ENCODE measurements around the gene GRM4.

Gene GRM4

DNA sequence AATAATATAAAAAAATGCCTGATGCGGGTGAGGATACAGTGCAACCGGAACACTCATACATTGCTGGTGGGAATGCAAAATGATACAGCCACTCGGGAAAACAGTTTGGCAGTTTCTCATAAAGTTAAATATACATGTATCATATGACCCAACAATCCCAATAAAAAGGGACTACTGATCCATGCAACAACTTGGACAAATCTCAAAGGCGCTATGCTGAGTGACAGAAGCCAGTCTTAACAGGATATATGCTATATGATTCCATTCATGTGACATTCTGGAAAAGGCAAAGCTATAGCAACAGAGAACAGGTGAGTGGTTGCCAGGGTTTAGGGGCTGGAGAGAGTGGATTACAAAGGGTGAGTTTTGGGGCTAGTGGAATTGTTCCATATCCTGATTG lies 171.9 kb downstream of the GRM4 start:
- TF ChIP-seq MYC (IDR thresholded peaks at IDR 0.05; ENCODE audit: low read depth, low read length): no peak
- TF ChIP-seq, protein P1, sequence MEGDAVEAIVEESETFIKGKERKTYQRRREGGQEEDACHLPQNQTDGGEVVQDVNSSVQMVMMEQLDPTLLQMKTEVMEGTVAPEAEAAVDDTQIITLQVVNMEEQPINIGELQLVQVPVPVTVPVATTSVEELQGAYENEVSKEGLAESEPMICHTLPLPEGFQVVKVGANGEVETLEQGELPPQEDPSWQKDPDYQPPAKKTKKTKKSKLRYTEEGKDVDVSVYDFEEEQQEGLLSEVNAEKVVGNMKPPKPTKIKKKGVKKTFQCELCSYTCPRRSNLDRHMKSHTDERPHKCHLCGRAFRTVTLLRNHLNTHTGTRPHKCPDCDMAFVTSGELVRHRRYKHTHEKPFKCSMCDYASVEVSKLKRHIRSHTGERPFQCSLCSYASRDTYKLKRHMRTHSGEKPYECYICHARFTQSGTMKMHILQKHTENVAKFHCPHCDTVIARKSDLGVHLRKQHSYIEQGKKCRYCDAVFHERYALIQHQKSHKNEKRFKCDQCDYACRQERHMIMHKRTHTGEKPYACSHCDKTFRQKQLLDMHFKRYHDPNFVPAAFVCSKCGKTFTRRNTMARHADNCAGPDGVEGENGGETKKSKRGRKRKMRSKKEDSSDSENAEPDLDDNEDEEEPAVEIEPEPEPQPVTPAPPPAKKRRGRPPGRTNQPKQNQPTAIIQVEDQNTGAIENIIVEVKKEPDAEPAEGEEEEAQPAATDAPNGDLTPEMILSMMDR (IDR thresholded peaks at IDR 0.05; ENCODE audit: low read depth, low read length): no peak
- no peak for TF ChIP-seq POLR2A (IDR thresholded peaks at IDR 0.05; ENCODE audit: extremely low read depth, insufficient read length)
- TF ChIP-seq, protein P2, sequence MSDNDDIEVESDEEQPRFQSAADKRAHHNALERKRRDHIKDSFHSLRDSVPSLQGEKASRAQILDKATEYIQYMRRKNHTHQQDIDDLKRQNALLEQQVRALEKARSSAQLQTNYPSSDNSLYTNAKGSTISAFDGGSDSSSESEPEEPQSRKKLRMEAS (IDR thresholded peaks at IDR 0.05; ENCODE audit: low read depth, low read length): no peak
- H3K4me3 ChIP-seq (ENCODE audit: low read depth, low read length): no peak overlapping the region
- no peak for DNase-seq (ENCODE audit: low read depth)

DNA sequence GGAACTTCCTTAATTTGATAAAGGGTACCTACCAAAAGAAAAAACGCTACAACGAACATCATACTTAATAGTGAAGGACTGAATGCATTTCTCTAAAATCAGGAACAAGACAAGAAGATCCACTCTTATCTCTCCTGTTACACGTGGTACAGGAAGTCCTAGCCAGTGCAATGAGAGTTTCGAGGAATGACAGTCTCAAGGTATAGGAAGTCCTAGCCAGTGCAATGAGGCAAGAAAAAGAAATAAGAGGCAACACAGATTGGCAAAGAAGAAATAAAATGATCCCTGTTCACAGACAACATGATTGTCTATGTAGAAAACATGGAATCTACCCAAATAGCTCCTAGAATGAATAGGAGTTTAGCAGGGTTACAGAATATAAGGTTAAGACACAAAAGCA lies 174.3 kb downstream of the GRM4 start:
- DNase-seq (ENCODE audit: low read depth): no peak
- TF ChIP-seq POLR2A (IDR thresholded peaks at IDR 0.05; ENCODE audit: extremely low read depth, insufficient read length): no peak
- TF ChIP-seq, protein P1 (IDR thresholded peaks at IDR 0.05; ENCODE audit: low read depth, low read length): no peak
- TF ChIP-seq MYC (IDR thresholded peaks at IDR 0.05; ENCODE audit: low read depth, low read length): no peak
- TF ChIP-seq, protein P2 (IDR thresholded peaks at IDR 0.05; ENCODE audit: low read depth, low read length): no peak
- H3K4me3 ChIP-seq (ENCODE audit: low read depth, low read length): no peak overlapping the region

Data from NB4 (cell line).